Endothelial cell (in vitro differentiated cells): ENCODE results near the gene TLNRD1. TPM values are rescaled to one million over a fixed set of nuclear protein-coding genes. Genes with fewer than 3 reads are reported as not detected.

Experiments
- DNase-seq: peaks from one replicate; pipeline ENCODE4 v3.0.0; 2021; ENCODE audit warnings: low spot score
- H3K27ac Mint-ChIP-seq: one replicate; pipeline ENCODE4 v1.8.0; 2021; ENCODE audit warnings: mixed read lengths, inconsistent platforms; ENCODE audit not compliant: unreplicated experiment
- H3K27me3 Mint-ChIP-seq: one replicate; pipeline ENCODE4 v1.8.0; 2021; ENCODE audit warnings: mild to moderate bottlenecking, moderate library complexity, mixed read lengths, inconsistent platforms; ENCODE audit not compliant: unreplicated experiment
- H3K36me3 Mint-ChIP-seq: one replicate; pipeline ENCODE4 v1.8.0; 2021; ENCODE audit warnings: mild to moderate bottlenecking, low read depth, mixed read lengths, inconsistent platforms; ENCODE audit not compliant: unreplicated experiment
- H3K4me1 Mint-ChIP-seq: one replicate; pipeline ENCODE4 v1.8.0; 2021; ENCODE audit warnings: mild to moderate bottlenecking, mixed read lengths, inconsistent platforms; ENCODE audit not compliant: unreplicated experiment
- H3K4me3 Mint-ChIP-seq: one replicate; pipeline ENCODE4 v1.8.0; 2021; ENCODE audit warnings: mild to moderate bottlenecking, mixed read lengths, inconsistent platforms; ENCODE audit not compliant: unreplicated experiment
- H3K9me3 Mint-ChIP-seq: one replicate; pipeline ENCODE4 v1.8.0; 2021; ENCODE audit warnings: mixed read lengths, inconsistent platforms; ENCODE audit not compliant: unreplicated experiment
- total RNA-seq: library from RNA; stranded (reverse); fragmentation: NEBNext Ultra II Directional; extraction: Animal tissue kit (Norgen Biotek cat#: 25700); gene quantifications from one replicate; pipeline ENCODE4 v1.2.1, GENCODE V29; 2021; ENCODE audit not compliant: unreplicated experiment
- TF ChIP-seq, protein P1 (sequence below): fragments of 200-600 bp; sonication (generic); IDR thresholded peaks from one replicate; pipeline ENCODE4 v1.5.0; 2021; ENCODE audit warnings: antibody characterized with exemption; ENCODE audit not compliant: unreplicated experiment

TLNRD1 gene
- total RNA-seq, 1 donor from 2014 or later: 86.0 TPM

DNA sequence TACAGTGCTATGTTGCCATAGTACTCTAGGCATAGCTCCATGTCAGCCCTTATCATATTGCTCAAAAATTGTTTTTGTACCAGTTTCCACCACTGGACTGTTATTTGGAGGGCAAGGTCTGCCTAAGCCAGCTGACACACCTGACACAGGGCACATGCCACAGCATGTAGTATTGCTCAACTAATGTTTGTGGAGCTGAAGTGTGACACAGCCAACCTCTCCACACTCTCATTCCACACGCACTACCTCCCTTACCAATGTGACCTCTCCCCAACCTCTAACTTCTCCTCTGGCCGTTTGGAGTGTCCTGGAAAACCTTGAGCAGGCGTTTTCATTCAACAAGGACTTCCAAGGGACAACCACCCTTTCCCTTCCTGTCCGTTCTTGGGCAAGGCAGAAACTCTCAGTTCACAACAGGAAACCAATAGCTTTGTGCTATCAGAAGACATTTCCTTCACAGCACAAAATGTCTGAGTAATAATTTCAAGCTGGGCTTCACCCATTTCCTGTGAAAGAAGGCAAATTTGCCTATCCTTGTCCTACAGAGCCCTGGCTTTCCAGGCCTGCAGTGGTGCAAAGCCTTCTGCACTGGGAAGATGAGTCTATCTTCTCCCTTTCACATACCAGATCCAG lies 38.4 kb downstream of the TLNRD1 start:
- H3K4me3 Mint-ChIP-seq: peak overlapping the region; percentile 47
- H3K9me3 Mint-ChIP-seq: no peaks in the 10 kb centered on the region
- TF ChIP-seq, protein P1, sequence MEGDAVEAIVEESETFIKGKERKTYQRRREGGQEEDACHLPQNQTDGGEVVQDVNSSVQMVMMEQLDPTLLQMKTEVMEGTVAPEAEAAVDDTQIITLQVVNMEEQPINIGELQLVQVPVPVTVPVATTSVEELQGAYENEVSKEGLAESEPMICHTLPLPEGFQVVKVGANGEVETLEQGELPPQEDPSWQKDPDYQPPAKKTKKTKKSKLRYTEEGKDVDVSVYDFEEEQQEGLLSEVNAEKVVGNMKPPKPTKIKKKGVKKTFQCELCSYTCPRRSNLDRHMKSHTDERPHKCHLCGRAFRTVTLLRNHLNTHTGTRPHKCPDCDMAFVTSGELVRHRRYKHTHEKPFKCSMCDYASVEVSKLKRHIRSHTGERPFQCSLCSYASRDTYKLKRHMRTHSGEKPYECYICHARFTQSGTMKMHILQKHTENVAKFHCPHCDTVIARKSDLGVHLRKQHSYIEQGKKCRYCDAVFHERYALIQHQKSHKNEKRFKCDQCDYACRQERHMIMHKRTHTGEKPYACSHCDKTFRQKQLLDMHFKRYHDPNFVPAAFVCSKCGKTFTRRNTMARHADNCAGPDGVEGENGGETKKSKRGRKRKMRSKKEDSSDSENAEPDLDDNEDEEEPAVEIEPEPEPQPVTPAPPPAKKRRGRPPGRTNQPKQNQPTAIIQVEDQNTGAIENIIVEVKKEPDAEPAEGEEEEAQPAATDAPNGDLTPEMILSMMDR: no peak
- DNase-seq: peak; percentile 12
- H3K4me1 Mint-ChIP-seq: peaks cover 26% of the 10 kb centered on the region
- peaks cover 5% of the 10 kb centered on the region for H3K27me3 Mint-ChIP-seq
- peak overlapping the region; percentile 92 for H3K27ac Mint-ChIP-seq
- no peaks in the 10 kb centered on the region for H3K36me3 Mint-ChIP-seq

DNA sequence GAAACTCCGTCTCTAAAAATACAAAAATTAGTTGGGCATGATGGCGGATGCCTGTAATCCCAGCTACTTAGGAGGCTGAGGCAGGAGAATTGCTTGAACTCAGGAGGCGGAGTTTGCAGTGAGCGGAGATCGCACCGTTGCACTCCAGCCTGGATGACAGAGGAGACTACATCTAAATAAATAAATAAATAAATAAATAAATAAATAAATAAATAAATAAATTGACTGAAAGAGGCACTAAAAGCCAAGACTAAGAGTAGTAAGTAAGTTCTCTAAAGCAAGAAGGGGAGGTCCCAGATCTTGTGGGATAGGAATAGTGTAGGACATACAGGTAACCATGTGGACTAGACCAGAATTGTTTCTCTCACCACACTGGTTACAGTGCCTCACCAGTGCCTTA lies 40.0 kb downstream of the TLNRD1 start:
- Mint-ChIP-seq H3K4me1 (peaks cover 23% of the 10 kb centered on the region), H3K27me3 (peaks cover 6% of the 10 kb centered on the region), H3K27ac (no peak overlapping the region), H3K4me3 (no peak overlapping the region), H3K9me3 (no peaks in the 10 kb centered on the region), H3K36me3 (no peaks in the 10 kb centered on the region)
- TF ChIP-seq, protein P1: no peak
- no peak for DNase-seq

DNA sequence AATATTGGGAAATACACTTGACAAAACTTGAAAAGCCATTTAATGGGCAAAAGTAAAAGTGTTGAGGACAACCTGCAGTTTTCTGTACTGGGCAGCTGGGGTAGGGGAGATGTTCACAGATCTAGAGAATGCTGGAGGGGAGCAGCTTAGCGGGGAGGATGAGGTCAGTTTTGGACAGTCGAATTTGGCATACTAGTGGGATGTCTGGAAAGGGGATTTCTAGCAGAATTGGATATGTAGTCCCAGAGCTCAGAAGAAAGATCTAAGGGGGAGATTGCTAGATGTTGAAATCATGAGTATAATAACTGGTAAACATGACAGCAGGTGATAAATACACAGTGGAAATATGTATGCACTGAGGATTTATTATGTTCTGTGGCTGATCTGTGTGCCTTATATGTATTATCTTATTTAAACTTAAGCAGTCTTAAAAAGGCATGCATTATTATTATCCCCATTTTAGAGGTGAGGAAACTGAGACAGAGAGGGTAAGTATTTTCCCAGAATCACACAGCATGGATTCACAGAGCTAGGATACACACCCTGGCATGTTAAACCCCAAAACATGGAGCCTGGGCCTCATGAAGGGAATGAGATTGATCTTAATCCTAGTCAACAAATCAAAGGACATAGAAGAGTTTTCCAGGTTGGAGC lies 42.7 kb downstream of the TLNRD1 start:
- Mint-ChIP-seq H3K9me3 (no peaks in the 10 kb centered on the region), H3K27ac (no peak overlapping the region), H3K4me1 (peaks cover 21% of the 10 kb centered on the region), H3K27me3 (peaks cover 11% of the 10 kb centered on the region), H3K4me3 (no peak overlapping the region), H3K36me3 (peaks cover 3% of the 10 kb centered on the region)
- no peak for DNase-seq
- TF ChIP-seq, protein P1: no peak

DNA sequence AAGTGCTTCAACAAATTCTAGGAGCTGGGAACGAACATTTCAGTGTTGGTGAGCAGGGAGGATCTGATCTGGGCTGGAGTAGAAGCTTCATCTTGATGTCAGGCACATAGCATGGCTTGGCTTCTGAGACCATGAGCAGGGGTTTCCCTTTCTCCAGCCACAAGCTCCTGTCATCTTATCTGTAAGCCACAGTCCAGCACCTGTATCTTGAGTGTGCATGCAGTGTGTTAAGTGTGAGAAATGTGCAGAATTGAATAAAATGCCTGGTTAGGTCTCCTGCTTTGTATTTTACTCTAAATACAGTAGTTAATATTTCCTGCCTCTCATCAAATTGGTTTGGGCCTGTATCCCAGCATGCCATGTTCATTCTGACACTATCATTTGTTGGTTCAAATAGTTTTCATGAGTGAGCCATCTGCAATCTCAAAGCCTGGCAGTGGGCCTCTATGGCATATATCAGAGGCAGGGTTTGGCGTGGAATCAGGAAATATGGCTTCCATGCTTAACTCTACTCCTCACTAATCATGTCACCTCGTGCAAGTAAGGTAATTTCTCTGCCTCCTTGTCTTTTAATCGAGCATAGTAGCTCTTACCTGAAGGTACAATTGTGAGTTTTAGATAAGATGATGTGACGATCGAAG lies 43.3 kb downstream of the TLNRD1 start:
- TF ChIP-seq, protein P1: no peak
- H3K4me1 Mint-ChIP-seq: peaks cover 14% of the 10 kb centered on the region
- no peak overlapping the region for H3K4me3 Mint-ChIP-seq
- H3K9me3 Mint-ChIP-seq: no peaks in the 10 kb centered on the region
- peaks cover 3% of the 10 kb centered on the region for H3K36me3 Mint-ChIP-seq
- H3K27ac Mint-ChIP-seq: no peak overlapping the region
- DNase-seq: no peak
- H3K27me3 Mint-ChIP-seq: peaks cover 11% of the 10 kb centered on the region

DNA sequence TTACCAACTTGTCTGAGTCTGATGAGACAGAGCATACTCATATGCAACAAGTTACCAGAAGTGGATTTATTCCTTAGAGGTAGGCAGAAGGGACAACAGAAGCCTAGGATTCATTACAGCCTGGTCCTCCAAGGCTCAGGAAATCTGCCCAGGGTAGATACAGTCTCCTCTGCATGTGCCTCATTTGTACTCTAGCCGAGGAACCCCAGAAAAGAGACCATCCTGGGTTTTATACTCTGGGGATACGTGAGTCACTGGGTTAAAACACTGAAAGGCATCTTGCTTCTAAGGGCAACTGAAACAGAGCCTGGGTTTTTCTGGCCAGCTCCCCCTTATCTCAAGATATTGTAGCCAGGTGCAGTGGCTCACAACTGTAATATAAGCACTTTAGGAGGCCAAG lies 45.6 kb downstream of the TLNRD1 start:
- TF ChIP-seq, protein P1: no peak
- H3K27me3 Mint-ChIP-seq: peaks cover 7% of the 10 kb centered on the region
- H3K9me3 Mint-ChIP-seq: no peaks in the 10 kb centered on the region
- no peaks in the 10 kb centered on the region for H3K4me1 Mint-ChIP-seq
- no peak for DNase-seq
- H3K4me3 Mint-ChIP-seq: no peak overlapping the region
- H3K36me3 Mint-ChIP-seq: peaks cover 3% of the 10 kb centered on the region
- no peak overlapping the region for H3K27ac Mint-ChIP-seq
